HFFc6 (cell line): ENCODE results near the gene BLOC1S1. TPM values are rescaled to one million over a fixed set of nuclear protein-coding genes. Genes with fewer than 3 reads are reported as not detected.

Experiments
- DNase-seq: peaks from one replicate; pipeline ENCODE4 v3.0.0-alpha.2; 2018
- H3K27ac Mint-ChIP-seq: 2 replicates; pipeline ENCODE4 v1.8.0; 2020; ENCODE audit warnings: mild to moderate bottlenecking, mixed read lengths
- H3K27me3 Mint-ChIP-seq: 2 replicates; pipeline ENCODE4 v1.8.0; 2021; ENCODE audit warnings: mild to moderate bottlenecking, moderate library complexity, mixed read lengths; ENCODE audit not compliant: insufficient read depth
- H3K36me3 Mint-ChIP-seq: 2 replicates; pipeline ENCODE4 v1.8.0; 2021; ENCODE audit warnings: low read depth, mixed read lengths
- H3K4me1 Mint-ChIP-seq: 2 replicates; pipeline ENCODE4 v1.8.0; 2020; ENCODE audit warnings: low read depth, mixed read lengths
- H3K4me3 Mint-ChIP-seq: 2 replicates; pipeline ENCODE4 v1.8.0; 2020; ENCODE audit warnings: mild to moderate bottlenecking, moderate library complexity, mixed read lengths
- H3K9me3 Mint-ChIP-seq: 2 replicates; pipeline ENCODE4 v1.8.0; 2020; ENCODE audit warnings: mild to moderate bottlenecking, mixed read lengths
- CTCF ChIP-seq: fragments of 200-600 bp; sonication (generic); IDR thresholded peaks from 2 replicates; pipeline ENCODE4 v1.5.0; 2021; ENCODE audit warnings: antibody characterized with exemption, mild to moderate bottlenecking
- total RNA-seq, 6 experiments: library from RNA; stranded (reverse); fragmentation: NEBNext Ultra II Directional; extraction: Animal tissue kit (Norgen Biotek cat#: 25700); gene quantifications; 2 replicates in 1 of 6; 3 replicates in 5 of 6; pipeline ENCODE4 v1.2.3, GENCODE V29; 2021

The BLOC1S1 gene
- total RNA-seq, 6 experiments from 2014 or later, result 87.4 to 113 (median 104) TPM

GRCh38 chr12:55695349-55695748, 20.5 kb upstream of the BLOC1S1 start:
- DNase-seq, result no peak
- Mint-ChIP-seq H3K4me3 (no peak overlapping the region), H3K27me3 (peaks cover 22% of the 10 kb centered on the region), H3K36me3 (no peaks in the 10 kb centered on the region), H3K27ac (no peak overlapping the region), H3K4me1 (peaks cover 7% of the 10 kb centered on the region; the same call in 1 of the 2 replicates), H3K9me3 (no peaks in the 10 kb centered on the region)
- no peak for TF ChIP-seq CTCF

- Mint-ChIP-seq H3K4me1 (peaks cover 15% of the 10 kb centered on the region; the same call in 1 of the 2 replicates), H3K27me3 (peaks cover 21% of the 10 kb centered on the region), H3K27ac (no peak overlapping the region), H3K36me3 (no peaks in the 10 kb centered on the region), H3K9me3 (no peaks in the 10 kb centered on the region), H3K4me3 (no peak overlapping the region)
- DNase-seq, result no peak
- TF ChIP-seq CTCF, result no peak
These were observed 19.7 kb upstream of the BLOC1S1 start for GRCh38 chr12:55696141-55696540.

GRCh38 chr12:55696796-55697462, 18.9 kb upstream of the BLOC1S1 start:
- H3K27ac Mint-ChIP-seq, result no peak overlapping the region
- H3K36me3 Mint-ChIP-seq, result no peaks in the 10 kb centered on the region
- H3K27me3 Mint-ChIP-seq, result peaks cover 20% of the 10 kb centered on the region
- no peak overlapping the region for H3K4me3 Mint-ChIP-seq
- no peak for DNase-seq
- peaks cover 19% of the 10 kb centered on the region; the same call in 1 of the 2 replicates for H3K4me1 Mint-ChIP-seq
- TF ChIP-seq CTCF, result no peak
- H3K9me3 Mint-ChIP-seq, result no peaks in the 10 kb centered on the region

- Mint-ChIP-seq H3K27ac (no peak overlapping the region), H3K4me1 (peaks cover 19% of the 10 kb centered on the region; the same call in 1 of the 2 replicates), H3K4me3 (no peak overlapping the region), H3K27me3 (peaks cover 18% of the 10 kb centered on the region), H3K36me3 (no peaks in the 10 kb centered on the region), H3K9me3 (no peaks in the 10 kb centered on the region)
- no peak for DNase-seq
- no peak for TF ChIP-seq CTCF
These were observed 18.2 kb upstream of the BLOC1S1 start for GRCh38 chr12:55697686-55698085.

GRCh38 chr12:55698241-55698955, 17.4 kb upstream of the BLOC1S1 start:
- H3K4me3 Mint-ChIP-seq, result no peak overlapping the region
- TF ChIP-seq CTCF, result no peak
- H3K27ac Mint-ChIP-seq, result no peak overlapping the region
- H3K9me3 Mint-ChIP-seq, result no peaks in the 10 kb centered on the region
- peaks cover 18% of the 10 kb centered on the region for H3K27me3 Mint-ChIP-seq
- peaks cover 19% of the 10 kb centered on the region; the same call in 1 of the 2 replicates for H3K4me1 Mint-ChIP-seq
- no peaks in the 10 kb centered on the region for H3K36me3 Mint-ChIP-seq
- no peak for DNase-seq
